GM18505 (cell line): Measurements from ENCODE around the gene S100Z.

Source experiments
- ATAC-seq: cut with Tn5 transposase; IDR thresholded peaks from one replicate; pipeline ENCODE4 v1.9.1; 2021; ENCODE audit not compliant: unreplicated experiment
- POLR2A ChIP-seq: IDR thresholded peaks from 4 replicates; pipeline ENCODE4 v1.6.1; 2011; ENCODE audit warnings: borderline replicate concordance; ENCODE audit not compliant: insufficient read depth, insufficient read length; ENCODE audit errors: extremely low read depth

Gene S100Z

DNA sequence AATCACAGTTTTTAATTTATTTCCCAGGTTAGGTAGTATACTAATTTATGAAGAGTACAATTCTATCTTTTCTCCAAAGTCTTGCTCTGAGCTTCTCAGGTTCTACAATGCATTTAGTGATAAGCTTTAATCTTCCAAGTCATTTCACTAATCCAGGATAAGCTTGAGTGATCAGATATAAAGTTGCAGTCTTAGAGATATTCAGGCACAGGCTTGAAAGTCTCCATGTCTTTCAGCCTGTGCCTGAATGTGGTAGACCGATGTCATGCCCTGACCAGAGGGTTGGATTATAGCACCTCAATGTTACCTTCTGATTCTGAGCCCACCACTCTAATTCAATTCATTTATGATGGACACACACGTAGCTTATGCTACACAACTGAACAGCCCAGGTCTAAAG lies 106.2 kb downstream of the S100Z start:
- ATAC-seq, result no peak
- TF ChIP-seq POLR2A, result no peak

- no peak for ATAC-seq
- TF ChIP-seq POLR2A, result no peak
Observed at GRCh38 chr5:76958991-76959767, 109.4 kb downstream of the S100Z start.

DNA sequence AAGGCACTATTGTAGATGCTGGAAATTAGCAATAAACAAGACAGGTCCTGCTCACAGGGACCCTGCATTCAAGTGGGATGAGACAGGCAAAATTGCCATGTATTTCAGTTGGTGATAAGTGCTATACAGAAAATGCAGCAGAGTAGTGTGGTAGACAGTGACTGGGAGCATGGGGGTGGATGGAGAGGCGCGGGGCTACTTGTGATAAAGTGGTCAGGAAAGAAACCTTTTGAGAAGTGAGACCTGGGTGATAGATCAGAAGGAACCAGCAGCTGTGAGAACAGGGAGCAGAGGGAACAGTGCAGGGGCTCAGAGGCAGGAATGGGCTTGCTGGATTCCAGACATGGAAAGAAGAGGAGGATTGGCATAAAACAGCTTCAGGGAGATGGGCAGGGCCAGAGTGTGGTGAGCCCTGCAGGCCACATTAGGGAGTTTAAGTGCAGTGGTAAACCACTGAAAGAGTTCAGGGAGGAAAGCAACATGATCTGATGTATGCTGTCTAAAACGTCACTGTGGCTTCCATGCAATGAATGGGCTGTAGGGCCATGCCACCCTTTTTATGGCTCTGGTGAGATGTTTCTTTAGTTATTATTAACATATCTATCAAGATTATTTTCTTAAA lies 110.3 kb downstream of the S100Z start:
- no peak for ATAC-seq
- no peak for TF ChIP-seq POLR2A

DNA sequence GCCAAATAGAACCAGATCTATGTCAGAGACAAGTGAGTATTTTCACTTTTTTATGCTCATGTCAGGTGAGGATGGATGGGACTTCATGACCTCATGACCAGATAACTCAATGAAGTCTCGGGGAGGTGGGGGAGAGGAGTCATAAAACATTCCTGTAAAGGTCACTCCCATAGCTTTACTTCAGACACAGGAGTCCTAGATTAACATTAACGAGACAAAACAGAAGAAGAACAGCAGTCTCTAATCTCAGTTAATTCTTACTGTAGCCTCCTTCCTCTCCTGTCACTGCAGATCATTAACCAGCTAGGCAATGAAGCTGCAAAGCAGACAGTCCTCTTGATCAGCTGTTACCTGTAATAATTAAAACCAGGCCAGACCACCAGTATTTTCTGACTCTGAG lies 114.2 kb downstream of the S100Z start:
- ATAC-seq, result no peak
- TF ChIP-seq POLR2A, result no peak
